ENCODE measurements around the gene C1D.
"Not testable (repeated sequence)": the region's sequence is repeated elsewhere in the genome, so short reads cannot be mapped to it uniquely, and the experiment has no call there.

The C1D gene

GRCh38 chr2:68062680-68063387 lies at the start of gene C1D:
TSS of gene C1D (minus strand) at chr2:68063004. CDS start at chr2:68047310, 15,694 bp downstream.
- DNase-seq: peak; percentile 86

DNA sequence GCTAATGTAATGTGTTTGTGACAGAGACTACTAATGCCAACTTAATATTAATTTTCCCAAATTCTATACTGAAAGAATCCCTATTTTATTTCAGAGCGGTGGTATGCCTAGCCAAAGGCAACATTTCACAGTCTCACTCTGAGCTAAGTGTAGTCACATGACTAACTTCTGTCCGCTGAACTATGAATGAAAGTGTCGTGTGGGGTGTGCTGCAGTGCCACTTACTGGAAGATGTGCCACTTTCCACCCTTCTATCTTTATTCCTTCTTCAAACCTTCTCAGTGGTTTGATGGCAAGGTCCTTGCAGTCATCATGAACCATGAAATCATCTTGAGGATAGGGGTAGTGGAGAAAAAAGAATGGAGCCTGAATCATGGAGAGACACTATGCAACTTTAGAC lies 47.3 kb upstream of the C1D start:
- no peak for DNase-seq

DNA sequence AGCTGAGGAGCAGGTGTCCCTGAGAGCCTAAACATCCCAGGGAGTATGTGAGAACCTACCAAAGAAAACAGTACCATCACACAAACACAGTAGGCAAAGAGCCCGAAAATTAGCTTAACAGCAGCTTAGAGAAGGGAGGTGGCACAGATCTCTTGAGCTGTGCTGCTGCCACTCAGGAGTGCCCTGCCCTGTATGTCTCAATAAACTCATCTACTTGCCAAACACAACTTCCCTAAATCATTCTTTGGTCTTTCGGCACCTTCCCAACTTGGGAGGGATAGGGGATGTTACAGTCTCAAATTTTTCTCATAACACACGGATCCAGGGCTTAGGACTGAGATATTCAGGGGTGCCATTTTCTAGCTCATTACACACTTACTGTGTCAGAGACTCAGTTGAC lies 45.3 kb upstream of the C1D start:
- peak; percentile 6 for DNase-seq

DNA sequence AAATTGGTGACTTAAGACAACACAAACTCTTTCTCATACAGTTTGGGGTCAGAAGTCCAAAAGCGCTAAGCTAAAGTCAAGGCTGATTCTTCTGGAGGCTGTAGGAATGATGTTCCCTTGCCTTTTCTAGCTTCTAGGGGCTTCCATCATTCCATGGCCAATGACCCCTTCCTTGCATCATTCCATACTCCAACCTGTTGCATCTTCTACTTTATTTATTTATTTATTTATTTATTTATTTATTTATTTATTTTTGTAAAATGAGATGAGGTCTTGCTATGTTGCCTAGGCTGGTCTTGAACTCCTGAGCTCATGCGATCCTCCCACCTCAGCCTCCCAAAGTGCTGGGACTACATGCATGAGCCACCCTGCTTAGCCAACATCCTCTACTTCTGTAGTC lies 44.7 kb upstream of the C1D start:
- DNase-seq: no peak

DNA sequence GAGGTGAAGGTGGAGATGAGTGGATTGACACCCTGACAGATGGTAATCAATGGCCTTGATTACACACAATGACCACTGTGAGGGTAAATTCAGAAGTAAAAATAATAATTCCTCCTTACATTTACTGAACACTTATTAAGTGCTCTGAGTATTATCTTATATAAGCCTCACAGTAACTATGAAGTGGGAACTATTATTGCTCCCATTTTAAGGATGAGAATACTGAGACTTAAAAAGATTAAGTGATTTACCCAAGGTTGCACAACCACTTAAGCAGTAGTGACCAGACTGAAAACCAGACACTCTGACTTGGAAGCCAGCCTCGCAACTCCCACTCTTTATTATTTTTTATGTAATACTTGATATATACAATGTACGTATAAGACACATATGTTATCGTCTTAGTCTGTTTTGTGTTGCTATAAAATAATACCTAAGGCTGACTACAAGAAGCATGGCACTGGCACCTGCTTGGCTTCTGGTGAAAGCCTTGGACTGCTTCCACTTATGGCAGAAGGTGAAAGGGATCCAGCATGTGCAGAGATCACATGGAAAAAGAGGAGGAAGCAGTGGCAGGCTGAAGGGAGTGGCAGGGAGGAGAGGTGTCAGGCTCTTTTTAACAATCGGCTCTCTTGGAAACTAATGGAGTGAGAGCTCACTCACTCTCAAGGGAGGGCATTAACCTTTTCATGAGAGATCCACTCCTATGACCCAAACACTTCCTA lies 41.5 kb upstream of the C1D start:
- DNase-seq: no peak

DNA sequence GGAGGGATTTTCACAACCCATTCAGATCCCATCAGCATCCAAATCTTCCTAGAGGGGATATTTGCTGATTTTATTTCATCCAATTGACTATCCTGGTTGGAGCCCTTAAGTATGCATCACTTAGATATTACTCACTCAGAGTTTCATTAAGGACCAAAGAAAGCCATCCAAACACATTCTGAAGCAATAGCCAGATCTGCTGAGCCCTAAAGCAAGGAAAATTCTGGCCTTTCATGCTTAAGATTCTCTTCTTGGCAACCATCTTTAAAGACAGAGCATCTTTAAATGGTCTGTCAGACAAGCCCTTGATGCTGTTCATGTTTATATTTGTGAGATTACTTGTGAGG lies 40.9 kb upstream of the C1D start:
- no peak for DNase-seq

GRCh38 chr2:68103030-68103708 lies 40.4 kb upstream of the C1D start:
- DNase-seq: no peak

DNA sequence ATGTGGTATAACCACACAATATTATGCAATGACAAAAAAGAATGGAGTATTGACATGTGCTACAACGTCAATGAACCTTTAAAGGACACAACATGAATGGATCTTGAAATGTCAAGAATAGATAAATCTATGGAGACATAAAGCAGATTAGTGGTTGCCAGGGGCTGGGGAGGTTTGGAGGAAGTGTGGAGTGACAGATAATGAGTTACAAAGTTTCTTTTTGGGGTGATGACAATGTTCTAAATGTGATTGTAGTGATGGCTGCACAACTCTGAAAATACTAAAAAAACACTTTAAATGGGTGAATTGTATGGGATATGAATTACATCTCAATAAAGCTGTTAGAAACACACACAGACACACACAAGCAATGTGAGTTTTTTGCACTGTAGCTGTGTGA lies 37.4 kb upstream of the C1D start:
- DNase-seq: no peak

DNA sequence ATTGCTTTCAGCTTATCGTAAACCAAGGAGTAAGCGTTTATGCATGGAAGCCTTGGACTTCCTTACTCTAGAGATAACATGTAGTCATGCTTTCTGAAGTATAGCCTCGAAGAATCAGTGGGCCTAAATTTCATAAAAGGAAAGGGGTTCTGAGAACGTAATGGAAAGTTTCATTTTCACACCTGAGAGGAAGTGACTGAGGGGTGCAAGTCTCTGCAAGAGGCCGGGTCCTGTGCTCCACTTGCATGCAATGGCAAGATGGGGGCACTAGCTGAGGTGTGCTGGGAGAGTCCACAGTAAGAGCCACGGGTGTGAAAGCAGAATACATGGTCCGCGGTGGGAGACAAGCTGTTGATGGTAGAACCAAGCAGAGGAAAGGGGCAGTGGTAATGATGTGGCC lies 36.5 kb upstream of the C1D start:
- no peak for DNase-seq

DNA sequence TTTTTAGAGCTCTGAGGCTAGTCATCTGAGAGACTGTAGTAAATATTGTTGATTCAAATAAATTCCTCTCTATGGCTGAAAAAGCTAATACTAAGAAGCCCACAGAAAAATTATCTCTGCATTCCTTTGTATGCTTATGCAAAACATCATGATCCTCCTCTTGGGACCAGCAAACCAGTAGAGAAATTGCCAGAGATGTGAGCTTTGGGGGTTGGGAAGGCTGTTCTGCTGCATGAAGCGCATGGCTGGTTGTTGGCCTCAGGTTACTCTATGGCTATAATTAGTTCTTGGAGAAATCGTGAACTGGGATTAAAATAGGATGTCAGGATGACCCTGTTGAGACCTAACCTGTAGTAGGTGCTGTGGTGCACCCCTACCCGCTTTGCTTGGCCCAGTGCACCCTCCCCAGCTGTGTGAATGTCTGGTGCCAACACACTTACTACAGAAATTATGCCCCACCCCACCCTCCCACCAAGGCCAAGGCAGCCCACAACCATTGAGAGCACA lies 35.5 kb upstream of the C1D start:
- DNase-seq: no peak

- no peak for DNase-seq
These were observed 31.3 kb upstream of the C1D start for GRCh38 chr2:68094111-68094510.

- no peak for DNase-seq
These were observed 30.8 kb upstream of the C1D start for GRCh38 chr2:68093634-68094033.

- no peak for DNase-seq
These were observed 28.7 kb upstream of the C1D start for GRCh38 chr2:68091439-68092034.

- DNase-seq: no peak
These were observed 27.2 kb upstream of the C1D start for GRCh38 chr2:68089961-68090360.

- no peak for DNase-seq
These were observed 26.1 kb upstream of the C1D start for GRCh38 chr2:68088940-68089339.

- no peak for DNase-seq
These were observed 23.4 kb upstream of the C1D start for GRCh38 chr2:68086166-68086565.

DNA sequence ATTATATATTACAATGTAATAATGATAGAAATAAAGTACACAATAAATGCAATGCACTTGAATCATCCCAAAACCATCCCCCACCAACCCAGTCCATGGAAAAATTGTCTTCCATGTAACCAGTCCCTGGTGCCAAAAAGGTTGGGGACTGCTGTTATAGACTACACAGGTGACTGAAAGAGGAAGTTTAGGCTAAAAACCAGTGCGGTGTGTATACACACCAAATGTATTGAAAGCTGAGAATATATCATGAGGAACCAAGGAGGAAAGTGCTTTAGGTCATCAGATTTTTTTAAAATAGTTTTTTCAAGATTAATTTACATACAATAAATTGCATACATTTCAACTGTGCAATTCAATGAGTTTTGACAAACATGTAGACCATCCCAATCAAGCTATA lies 20.5 kb upstream of the C1D start:
- no peak for DNase-seq

DNA sequence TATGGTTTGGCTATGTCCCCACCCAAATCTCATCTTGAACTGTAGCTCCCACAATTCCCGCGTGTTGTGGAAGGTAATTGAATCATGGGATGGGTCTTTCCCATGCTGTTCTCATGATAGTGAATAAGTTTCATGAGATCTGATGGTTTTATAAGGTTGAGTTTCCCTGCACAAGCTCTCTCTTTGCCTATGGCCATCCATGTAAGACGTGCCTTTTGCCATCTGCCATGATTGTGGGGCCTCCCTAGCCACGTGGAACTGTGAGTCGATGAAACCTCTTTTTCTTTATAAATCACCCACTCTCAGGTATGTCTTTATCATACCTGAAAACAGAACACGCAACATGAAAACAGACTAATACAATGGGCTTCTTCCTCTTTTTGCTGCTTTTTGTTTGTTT lies 11.2 kb upstream of the C1D start:
- no peak for DNase-seq

GRCh38 chr2:68063797-68064646 lies 1.2 kb upstream of the C1D start:
- not testable (repeated sequence) for DNase-seq

- DNase-seq: no peak
These were observed 2.2 kb downstream of the C1D start for GRCh38 chr2:68060652-68061051.

GRCh38 chr2:68059784-68060525 lies 2.8 kb downstream of the C1D start:
- no peak for DNase-seq
